Mesothelial cell of epicardium (in vitro differentiated cells): ENCODE measurements around the gene DDX49. TPM values are rescaled to one million over a fixed set of nuclear protein-coding genes. Genes with fewer than 3 reads are reported as not detected.
"Not testable (repeated sequence)": the region's sequence is repeated elsewhere in the genome, so short reads cannot be mapped to it uniquely, and the experiment has no call there.

Experiments
- DNase-seq, 2 experiments: peaks; one replicate each; pipeline ENCODE4 v3.0.0; 2021; ENCODE audit warnings: low spot score in 2 of 2; ENCODE audit not compliant: unreplicated experiment in 2 of 2
- H3K27ac Mint-ChIP-seq: 2 replicates; pipeline ENCODE4 v1.8.0; 2021; ENCODE audit warnings: mixed read lengths
- H3K27me3 Mint-ChIP-seq: 2 replicates; pipeline ENCODE4 v1.8.0; 2021; ENCODE audit warnings: low read depth, mixed read lengths
- H3K36me3 Mint-ChIP-seq: 2 replicates; pipeline ENCODE4 v1.8.0; 2021; ENCODE audit warnings: mixed read lengths
- H3K4me1 Mint-ChIP-seq: 2 replicates; pipeline ENCODE4 v1.8.0; 2021; ENCODE audit warnings: mixed read lengths
- H3K4me3 Mint-ChIP-seq: 2 replicates; pipeline ENCODE4 v1.8.0; 2021; ENCODE audit warnings: mild to moderate bottlenecking, moderate library complexity, mixed read lengths
- H3K9me3 Mint-ChIP-seq: 2 replicates; pipeline ENCODE4 v1.8.0; 2021; ENCODE audit warnings: mixed read lengths
- total RNA-seq: library from RNA; stranded (reverse); gene quantifications from 3 replicates; pipeline ENCODE4 v1.2.1, GENCODE V29; 2021
- TF ChIP-seq, protein P1 (sequence below): fragments of 200-600 bp; sonication (generic); IDR thresholded peaks from one replicate; pipeline ENCODE4 v1.5.0; 2021; ENCODE audit warnings: antibody characterized with exemption; ENCODE audit not compliant: unreplicated experiment

DDX49 gene
- total RNA-seq, 1 donor from 2014 or later, result 46.1 TPM

DNA sequence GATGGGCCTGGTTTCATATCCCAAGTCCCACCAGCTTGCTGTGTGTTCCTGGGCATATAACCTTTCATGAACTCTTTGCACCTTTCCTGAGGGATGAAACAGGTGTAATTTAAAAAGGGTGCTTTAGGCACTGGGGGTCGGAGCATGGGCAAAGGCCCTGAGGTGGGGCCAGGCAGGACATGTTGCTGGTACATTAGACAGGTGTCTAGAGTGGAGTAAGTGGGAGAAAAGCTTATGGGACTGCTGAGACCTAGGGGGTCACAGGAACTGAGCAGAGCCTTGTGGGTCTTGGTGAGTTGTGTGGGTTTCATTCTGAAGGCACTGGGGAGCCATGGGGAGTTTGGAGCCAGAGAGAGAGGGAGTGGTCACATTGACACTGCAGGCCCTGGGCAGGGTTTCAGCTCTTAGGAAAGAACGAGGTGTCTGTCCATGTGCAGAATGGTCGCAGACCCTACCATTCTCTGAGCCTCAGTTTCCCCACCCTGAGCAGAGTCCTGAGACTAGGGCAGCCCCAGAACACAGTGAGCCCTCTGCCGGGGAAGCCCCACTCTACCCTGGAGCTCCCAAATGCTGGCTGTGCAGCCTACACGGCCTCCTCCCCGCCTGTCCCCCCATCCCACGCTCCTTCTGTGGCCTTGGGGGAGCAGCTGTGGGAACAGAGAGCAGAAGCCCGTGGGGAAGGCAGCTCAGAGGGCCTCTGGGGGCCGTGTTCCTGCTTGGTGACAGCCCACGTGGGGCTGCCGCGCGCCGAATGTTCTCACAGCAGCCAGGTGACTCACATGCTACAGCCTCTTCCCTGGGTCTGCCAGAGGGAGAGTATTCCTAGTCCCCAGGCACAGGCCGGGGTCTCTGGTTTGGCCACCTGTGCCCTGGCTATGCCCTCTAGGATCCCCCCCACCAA lies 28.8 kb downstream of the DDX49 start:
- no peak for DNase-seq
- H3K27ac Mint-ChIP-seq, result no peak overlapping the region
- TF ChIP-seq, protein P1, sequence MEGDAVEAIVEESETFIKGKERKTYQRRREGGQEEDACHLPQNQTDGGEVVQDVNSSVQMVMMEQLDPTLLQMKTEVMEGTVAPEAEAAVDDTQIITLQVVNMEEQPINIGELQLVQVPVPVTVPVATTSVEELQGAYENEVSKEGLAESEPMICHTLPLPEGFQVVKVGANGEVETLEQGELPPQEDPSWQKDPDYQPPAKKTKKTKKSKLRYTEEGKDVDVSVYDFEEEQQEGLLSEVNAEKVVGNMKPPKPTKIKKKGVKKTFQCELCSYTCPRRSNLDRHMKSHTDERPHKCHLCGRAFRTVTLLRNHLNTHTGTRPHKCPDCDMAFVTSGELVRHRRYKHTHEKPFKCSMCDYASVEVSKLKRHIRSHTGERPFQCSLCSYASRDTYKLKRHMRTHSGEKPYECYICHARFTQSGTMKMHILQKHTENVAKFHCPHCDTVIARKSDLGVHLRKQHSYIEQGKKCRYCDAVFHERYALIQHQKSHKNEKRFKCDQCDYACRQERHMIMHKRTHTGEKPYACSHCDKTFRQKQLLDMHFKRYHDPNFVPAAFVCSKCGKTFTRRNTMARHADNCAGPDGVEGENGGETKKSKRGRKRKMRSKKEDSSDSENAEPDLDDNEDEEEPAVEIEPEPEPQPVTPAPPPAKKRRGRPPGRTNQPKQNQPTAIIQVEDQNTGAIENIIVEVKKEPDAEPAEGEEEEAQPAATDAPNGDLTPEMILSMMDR, result no peak
- H3K9me3 Mint-ChIP-seq, result no peaks in the 10 kb centered on the region
- H3K27me3 Mint-ChIP-seq, result no peaks in the 10 kb centered on the region
- H3K36me3 Mint-ChIP-seq, result no peaks in the 10 kb centered on the region
- no peak overlapping the region for H3K4me3 Mint-ChIP-seq
- no peaks in the 10 kb centered on the region for H3K4me1 Mint-ChIP-seq

DNA sequence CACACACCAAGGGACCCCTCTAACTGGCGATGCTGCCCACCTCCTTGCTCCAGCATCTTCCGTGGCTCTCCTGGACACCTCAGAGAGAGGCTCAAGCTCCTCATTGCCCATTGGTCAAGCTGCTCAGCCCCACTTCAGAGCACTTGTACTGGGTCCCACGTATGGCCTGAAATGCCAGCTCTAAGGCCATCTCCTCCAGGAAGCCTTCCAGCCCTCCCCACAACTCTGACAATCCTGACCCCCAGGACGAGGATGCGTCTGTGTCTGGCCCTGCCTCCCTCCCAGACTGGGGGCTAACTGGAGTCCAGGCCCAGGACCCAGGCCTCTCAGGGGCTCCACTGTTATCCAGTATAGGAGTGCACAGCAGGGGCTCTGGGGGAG lies 29.5 kb downstream of the DDX49 start:
- no peaks in the 10 kb centered on the region for H3K9me3 Mint-ChIP-seq
- TF ChIP-seq, protein P1, result no peak
- H3K27ac Mint-ChIP-seq, result no peak overlapping the region
- no peaks in the 10 kb centered on the region for H3K4me1 Mint-ChIP-seq
- H3K36me3 Mint-ChIP-seq, result no peaks in the 10 kb centered on the region
- no peak for DNase-seq
- H3K27me3 Mint-ChIP-seq, result peaks cover 1% of the 10 kb centered on the region
- H3K4me3 Mint-ChIP-seq, result no peak overlapping the region

DNA sequence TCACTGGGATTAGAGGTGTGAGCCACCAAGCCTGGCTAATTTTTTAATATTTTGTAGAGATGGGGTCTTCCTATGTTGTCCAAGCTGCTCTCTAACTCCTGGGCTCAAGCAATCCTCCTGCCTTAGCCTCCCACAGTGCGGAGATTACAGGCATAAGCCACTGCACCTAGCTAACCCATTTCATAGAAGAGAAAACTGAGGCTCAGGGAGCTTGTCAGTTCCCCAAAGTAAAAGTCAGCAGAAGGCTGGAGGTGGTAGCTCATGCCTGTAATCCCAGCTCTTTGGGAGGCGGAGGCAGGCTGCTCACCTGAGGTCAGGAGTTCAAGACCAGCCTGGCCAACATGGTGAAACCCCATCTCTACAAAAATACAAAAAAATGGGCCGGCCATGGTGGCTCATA lies 30.3 kb downstream of the DDX49 start:
- Mint-ChIP-seq H3K9me3 (peaks cover 1% of the 10 kb centered on the region), H3K27me3 (peaks cover 1% of the 10 kb centered on the region), H3K36me3 (no peaks in the 10 kb centered on the region), H3K4me1 (no peaks in the 10 kb centered on the region), H3K27ac (no peak overlapping the region), H3K4me3 (no peak overlapping the region)
- no peak for DNase-seq
- TF ChIP-seq, protein P1, result no peak

DNA sequence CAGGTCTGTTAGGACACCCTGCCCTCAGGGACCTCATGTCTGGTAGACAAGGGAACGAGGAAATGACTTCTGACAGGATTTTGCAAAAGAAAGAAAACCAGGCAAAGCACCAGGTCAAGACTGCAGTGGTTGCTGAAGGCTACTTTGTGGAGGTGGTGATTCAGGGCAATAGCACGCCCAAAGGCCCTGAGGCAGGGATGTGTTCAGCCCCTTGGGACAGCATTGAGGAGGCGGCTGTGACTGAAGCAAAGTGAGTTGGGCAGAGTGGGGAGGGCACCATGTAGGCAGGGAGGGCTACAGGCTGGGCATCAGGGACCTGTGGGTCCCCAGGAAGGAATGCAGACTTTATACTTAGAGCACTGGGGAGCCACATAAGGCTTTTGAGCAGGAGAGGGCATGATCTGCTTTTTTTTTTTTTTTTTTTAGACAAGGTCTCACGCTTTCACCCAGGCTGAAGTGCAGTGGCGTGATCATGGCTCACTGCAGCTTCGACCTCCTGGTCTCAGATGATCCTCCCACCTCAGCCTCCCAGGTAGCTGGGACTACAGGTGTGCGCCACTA lies 32.3 kb downstream of the DDX49 start:
- H3K4me3 Mint-ChIP-seq, result no peak overlapping the region
- H3K36me3 Mint-ChIP-seq, result no peaks in the 10 kb centered on the region
- H3K27ac Mint-ChIP-seq, result no peak overlapping the region
- no peak for DNase-seq
- peaks cover 4% of the 10 kb centered on the region for H3K9me3 Mint-ChIP-seq
- no peaks in the 10 kb centered on the region for H3K4me1 Mint-ChIP-seq
- H3K27me3 Mint-ChIP-seq, result peaks cover 1% of the 10 kb centered on the region
- TF ChIP-seq, protein P1, result no peak

DNA sequence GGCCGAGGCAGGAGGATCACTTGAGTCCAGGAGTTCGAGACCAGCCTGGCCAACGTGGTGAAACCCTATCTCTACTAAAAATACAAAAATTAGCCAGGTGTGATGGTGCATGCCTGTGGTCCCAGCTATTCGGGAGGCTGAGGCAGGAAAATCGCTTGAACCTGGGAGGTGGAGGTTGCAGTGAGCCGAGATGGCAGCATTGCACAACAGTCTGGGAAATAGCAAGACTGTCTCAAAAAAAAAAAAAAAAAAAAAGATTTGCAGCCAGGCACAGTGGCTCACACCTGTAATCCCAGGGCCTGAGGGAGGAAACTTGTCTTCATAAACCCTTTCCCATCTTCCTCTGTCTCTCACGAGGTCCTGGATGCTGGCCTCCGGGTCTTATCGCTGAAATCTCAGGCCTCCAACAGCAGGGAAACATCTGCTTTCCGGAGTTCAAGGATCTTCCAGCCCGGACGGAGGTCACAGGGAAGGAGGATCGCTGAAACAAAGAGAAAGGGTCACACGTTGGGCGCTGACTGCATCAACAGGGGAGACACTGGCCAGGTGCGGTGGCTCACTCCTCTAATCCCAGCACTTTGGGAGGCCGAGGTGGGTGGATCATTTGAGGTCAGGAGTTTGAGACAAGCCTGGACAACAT lies 33.0 kb downstream of the DDX49 start:
- not testable (repeated sequence) for H3K4me3 Mint-ChIP-seq, H3K36me3 Mint-ChIP-seq, H3K9me3 Mint-ChIP-seq, H3K4me1 Mint-ChIP-seq, H3K27ac Mint-ChIP-seq, DNase-seq, H3K27me3 Mint-ChIP-seq

DNA sequence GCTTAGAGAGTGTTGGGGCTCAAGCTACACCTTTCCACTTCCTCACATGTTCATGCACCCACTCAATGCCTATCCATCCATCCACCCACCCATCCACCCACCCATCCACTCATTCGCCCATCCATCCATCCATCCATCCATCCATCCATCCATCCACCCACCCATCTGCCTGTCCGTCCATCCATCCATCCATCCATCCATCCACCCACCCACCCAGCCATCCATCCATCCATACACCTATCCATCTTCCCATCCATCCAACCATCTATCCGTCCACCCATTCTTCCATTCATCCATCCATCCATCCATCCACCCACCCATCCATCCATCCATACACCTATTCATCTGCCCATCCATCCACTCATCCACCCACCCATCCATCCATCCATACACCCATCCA lies 34.6 kb downstream of the DDX49 start:
- Mint-ChIP-seq H3K36me3 (no peaks in the 10 kb centered on the region), H3K9me3 (peaks cover 4% of the 10 kb centered on the region), H3K4me3 (no peak overlapping the region), H3K27ac (no peak overlapping the region), H3K27me3 (peaks cover 3% of the 10 kb centered on the region), H3K4me1 (no peaks in the 10 kb centered on the region)
- DNase-seq, result no peak
- TF ChIP-seq, protein P1, result no peak
